Cardiac muscle cell (in vitro differentiated cells and primary cell): Measurements from ENCODE around the gene ROBO2. TPM values are rescaled to one million over a fixed set of nuclear protein-coding genes. Genes with fewer than 3 reads are reported as not detected.

Experiments used
- DNase-seq, 2 donors: peaks; one replicate each; pipeline versions ENCODE4 v3.0.0 to v3.0.0-alpha.2; 2010 to 2017; ENCODE audit warnings: low read depth in 1 of 2, low spot score in 1 of 2
- H3K27ac ChIP-seq: fragments of 200-600 bp; sonication (generic); 2 replicates; pipeline ENCODE4 v1.5.1; 2016
- H3K27me3 ChIP-seq: fragments of 200-600 bp; sonication (generic); 2 replicates; pipeline ENCODE4 v1.6.0; 2016; ENCODE audit warnings: control low read depth
- H3K36me3 ChIP-seq: fragments of 200-600 bp; sonication (generic); 2 replicates; pipeline ENCODE4 v1.5.1; 2016; ENCODE audit warnings: control low read depth
- H3K4me1 ChIP-seq: fragments of 200-600 bp; sonication (generic); 2 replicates; pipeline ENCODE4 v1.8.1; 2017; ENCODE audit warnings: low read depth, mild to moderate bottlenecking, mixed run types
- H3K4me3 ChIP-seq: fragments of 200-600 bp; sonication (generic); 2 replicates; pipeline ENCODE4 v1.5.1; 2016; ENCODE audit warnings: mild to moderate bottlenecking
- H3K9me3 ChIP-seq: fragments of 200-600 bp; sonication (generic); 2 replicates; pipeline ENCODE4 v1.5.1; 2017; ENCODE audit warnings: low read depth, mild to moderate bottlenecking, control low read depth
- polyA plus RNA-seq: library from polyadenylated mRNA; unstranded; fragments of >200 nt; fragmentation: Nextera tagmentation; extraction: Ambion mirVana; gene quantifications from 2 replicates; pipeline ENCODE4 v1.2.1, GENCODE V29; 2016
- total RNA-seq: library from RNA; depleted of rRNA; stranded (reverse); fragments of >200 nt; gene quantifications from 2 replicates; pipeline ENCODE4 v1.2.3, GENCODE V29; 2016
- TF ChIP-seq, protein P1 (sequence below): IDR thresholded peaks from 2 replicates; pipeline ENCODE4 v1.5.1; 2012; ENCODE audit warnings: low read depth, mild to moderate bottlenecking, low read length

Gene ROBO2
- total and polyA plus RNA-seq, 2 experiments from 2014 or later = 13.5 to 39.4 TPM

DNA sequence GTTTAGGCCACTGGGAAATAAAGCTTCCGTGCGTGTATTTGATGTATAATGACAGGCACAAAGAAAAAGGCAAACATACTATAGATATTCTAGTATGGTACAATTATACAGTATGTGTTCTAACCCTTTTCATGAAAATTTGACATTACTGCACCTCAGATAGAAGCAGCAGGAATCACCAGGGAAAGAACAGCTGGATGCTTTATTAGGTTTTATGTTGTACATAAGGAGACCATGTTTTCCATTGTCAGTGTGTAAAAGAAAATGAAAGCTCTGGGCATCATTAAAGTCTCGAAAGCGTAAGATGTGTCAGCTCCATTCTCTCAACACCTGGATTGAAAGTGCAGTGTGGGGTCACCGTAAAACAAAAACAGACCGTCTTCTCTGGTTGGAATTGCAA, 302.1 kb downstream of the ROBO2 start:
- Histone ChIP-seq H3K36me3 (no peaks in the 10 kb centered on the region), H3K27ac (no peak overlapping the region)

DNA sequence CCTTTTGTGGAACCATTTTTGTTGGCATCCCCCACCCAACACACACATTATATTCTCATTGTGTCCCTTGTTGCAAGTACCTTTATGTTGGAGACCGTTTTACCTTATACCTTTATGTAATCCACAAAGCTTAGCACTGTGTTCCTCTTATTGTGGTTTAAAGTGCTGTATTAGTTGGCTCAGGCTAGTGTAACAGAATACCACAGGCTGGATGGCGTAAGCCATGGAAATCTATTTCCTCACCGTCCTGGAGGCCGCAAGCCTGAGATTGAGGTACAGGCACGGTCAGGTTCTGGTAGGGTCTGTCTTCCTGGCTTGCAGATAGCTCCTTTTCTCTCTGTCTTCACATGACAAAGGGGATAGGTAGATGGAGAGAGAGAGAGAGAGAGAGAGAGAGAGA, 302.8 kb downstream of the ROBO2 start:
- H3K4me3 ChIP-seq = no peak overlapping the region
- no peaks in the 10 kb centered on the region for H3K4me1 ChIP-seq
- H3K27ac ChIP-seq = no peak overlapping the region
- TF ChIP-seq, protein P1, sequence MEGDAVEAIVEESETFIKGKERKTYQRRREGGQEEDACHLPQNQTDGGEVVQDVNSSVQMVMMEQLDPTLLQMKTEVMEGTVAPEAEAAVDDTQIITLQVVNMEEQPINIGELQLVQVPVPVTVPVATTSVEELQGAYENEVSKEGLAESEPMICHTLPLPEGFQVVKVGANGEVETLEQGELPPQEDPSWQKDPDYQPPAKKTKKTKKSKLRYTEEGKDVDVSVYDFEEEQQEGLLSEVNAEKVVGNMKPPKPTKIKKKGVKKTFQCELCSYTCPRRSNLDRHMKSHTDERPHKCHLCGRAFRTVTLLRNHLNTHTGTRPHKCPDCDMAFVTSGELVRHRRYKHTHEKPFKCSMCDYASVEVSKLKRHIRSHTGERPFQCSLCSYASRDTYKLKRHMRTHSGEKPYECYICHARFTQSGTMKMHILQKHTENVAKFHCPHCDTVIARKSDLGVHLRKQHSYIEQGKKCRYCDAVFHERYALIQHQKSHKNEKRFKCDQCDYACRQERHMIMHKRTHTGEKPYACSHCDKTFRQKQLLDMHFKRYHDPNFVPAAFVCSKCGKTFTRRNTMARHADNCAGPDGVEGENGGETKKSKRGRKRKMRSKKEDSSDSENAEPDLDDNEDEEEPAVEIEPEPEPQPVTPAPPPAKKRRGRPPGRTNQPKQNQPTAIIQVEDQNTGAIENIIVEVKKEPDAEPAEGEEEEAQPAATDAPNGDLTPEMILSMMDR = no peak
- no peaks in the 10 kb centered on the region for H3K36me3 ChIP-seq
- DNase-seq = no peak
- H3K9me3 ChIP-seq = no peaks in the 10 kb centered on the region
- H3K27me3 ChIP-seq = no peaks in the 10 kb centered on the region

More for the DNA sequence above, 302.1 kb downstream of the ROBO2 start:
- Histone ChIP-seq H3K4me3 (no peak overlapping the region), H3K27me3 (no peaks in the 10 kb centered on the region), H3K4me1 (no peaks in the 10 kb centered on the region), H3K9me3 (no peaks in the 10 kb centered on the region)
- TF ChIP-seq, protein P1 = no peak
- DNase-seq = no peak

DNA sequence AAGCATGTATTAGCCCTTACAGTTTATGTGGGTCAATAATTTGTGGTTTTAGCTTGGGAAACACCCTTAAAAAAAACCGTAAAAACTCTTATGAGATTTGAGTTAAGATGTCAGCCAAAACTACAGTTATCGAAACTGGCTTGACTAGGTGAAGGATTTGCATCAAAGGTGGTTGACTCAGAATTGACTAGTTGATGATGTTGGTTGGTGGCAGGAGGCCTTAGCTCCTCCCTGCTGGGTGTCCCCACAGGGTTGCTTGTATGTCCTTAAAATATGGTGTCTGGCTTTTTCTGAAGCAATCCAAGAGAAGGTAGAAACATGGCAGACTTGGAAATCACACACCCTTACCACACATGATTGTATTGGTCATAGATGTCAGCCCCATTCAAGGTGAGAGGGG, 305.1 kb downstream of the ROBO2 start:
- no peak overlapping the region for H3K4me3 ChIP-seq
- TF ChIP-seq, protein P1 = no peak

GRCh38 chr3:77348244-77348855, 308.5 kb downstream of the ROBO2 start:
- peak; percentile 19 to 60 for DNase-seq

More for the DNA sequence above, 305.1 kb downstream of the ROBO2 start:
- Histone ChIP-seq H3K27ac (no peak overlapping the region), H3K4me1 (no peaks in the 10 kb centered on the region), H3K9me3 (no peaks in the 10 kb centered on the region), H3K36me3 (no peaks in the 10 kb centered on the region), H3K27me3 (no peaks in the 10 kb centered on the region)
- no peak for DNase-seq

GRCh38 chr3:77354958-77355357, 315.1 kb downstream of the ROBO2 start:
- TF ChIP-seq, protein P1 = no peak

More at GRCh38 chr3:77348244-77348855, 308.5 kb downstream of the ROBO2 start:
- TF ChIP-seq, protein P1 = peak; percentile 26
- Histone ChIP-seq H3K27me3 (no peaks in the 10 kb centered on the region), H3K36me3 (no peaks in the 10 kb centered on the region), H3K4me1 (no peaks in the 10 kb centered on the region), H3K27ac (no peak overlapping the region), H3K9me3 (no peaks in the 10 kb centered on the region), H3K4me3 (no peak overlapping the region)

GRCh38 chr3:77362936-77363335, 323.0 kb downstream of the ROBO2 start:
- Histone ChIP-seq H3K27ac (no peak overlapping the region), H3K4me1 (peaks cover 7% of the 10 kb centered on the region), H3K27me3 (no peaks in the 10 kb centered on the region), H3K4me3 (no peak overlapping the region), H3K36me3 (no peaks in the 10 kb centered on the region), H3K9me3 (no peaks in the 10 kb centered on the region)
- TF ChIP-seq, protein P1 = no peak
- DNase-seq = no peak

More at GRCh38 chr3:77354958-77355357, 315.1 kb downstream of the ROBO2 start:
- Histone ChIP-seq H3K4me3 (no peak overlapping the region), H3K27ac (no peak overlapping the region), H3K27me3 (no peaks in the 10 kb centered on the region), H3K4me1 (no peaks in the 10 kb centered on the region), H3K9me3 (no peaks in the 10 kb centered on the region), H3K36me3 (no peaks in the 10 kb centered on the region)
- no peak for DNase-seq
